Measurements from ENCODE around the gene B4GALT3.
A peak's percentile ranks its signal among the peaks of the same experiment; 100 is the strongest.

Gene B4GALT3

DNA sequence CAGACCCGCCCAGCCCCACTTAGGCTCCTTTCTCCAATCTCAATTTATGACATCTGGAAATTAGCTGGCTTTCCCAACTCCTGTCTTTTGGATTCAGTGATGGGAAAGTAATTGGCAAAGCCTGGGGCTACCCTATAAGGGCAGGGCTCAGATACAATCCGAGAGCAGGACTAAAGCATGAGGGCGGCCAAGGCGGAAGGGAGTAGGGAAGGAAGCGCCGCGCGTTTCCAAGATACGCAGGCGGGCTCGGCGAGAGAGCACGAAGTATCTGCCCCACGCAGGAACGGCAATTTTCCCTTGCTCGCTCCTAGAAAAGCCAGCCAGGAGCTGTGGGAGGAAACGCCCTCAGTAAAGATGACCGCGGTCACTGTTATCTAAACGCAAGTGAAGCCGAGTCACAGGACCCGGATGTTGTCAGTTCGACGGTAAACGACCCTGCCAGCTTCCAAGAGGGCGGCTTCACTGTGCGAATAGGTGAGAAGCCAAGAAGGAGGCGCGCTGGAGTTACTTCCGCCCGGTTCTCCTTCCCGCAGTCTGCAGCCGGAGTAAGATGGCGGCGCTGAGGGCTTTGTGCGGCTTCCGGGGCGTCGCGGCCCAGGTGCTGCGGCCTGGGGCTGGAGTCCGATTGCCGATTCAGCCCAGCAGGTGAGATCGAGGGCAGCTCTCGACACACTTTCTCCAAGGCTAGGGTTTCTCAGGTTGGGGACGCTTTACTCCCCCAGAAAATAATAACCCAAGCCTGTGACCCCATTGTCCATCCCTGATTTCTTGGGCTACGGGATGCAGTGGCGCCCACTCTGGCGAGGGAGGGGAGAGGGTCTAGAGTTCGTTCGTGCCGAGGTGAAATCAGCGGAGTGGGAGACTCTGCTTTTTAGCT lies 24.8 kb upstream of the B4GALT3 start, which contains the start of gene NDUFS2:
Gene NDUFS2 (plus strand): TSS at position 532 of the 877 bp plus-strand sequence. CDS start 19 bp downstream, at position 551.
- peak; percentile 99 for DNase-seq

DNA sequence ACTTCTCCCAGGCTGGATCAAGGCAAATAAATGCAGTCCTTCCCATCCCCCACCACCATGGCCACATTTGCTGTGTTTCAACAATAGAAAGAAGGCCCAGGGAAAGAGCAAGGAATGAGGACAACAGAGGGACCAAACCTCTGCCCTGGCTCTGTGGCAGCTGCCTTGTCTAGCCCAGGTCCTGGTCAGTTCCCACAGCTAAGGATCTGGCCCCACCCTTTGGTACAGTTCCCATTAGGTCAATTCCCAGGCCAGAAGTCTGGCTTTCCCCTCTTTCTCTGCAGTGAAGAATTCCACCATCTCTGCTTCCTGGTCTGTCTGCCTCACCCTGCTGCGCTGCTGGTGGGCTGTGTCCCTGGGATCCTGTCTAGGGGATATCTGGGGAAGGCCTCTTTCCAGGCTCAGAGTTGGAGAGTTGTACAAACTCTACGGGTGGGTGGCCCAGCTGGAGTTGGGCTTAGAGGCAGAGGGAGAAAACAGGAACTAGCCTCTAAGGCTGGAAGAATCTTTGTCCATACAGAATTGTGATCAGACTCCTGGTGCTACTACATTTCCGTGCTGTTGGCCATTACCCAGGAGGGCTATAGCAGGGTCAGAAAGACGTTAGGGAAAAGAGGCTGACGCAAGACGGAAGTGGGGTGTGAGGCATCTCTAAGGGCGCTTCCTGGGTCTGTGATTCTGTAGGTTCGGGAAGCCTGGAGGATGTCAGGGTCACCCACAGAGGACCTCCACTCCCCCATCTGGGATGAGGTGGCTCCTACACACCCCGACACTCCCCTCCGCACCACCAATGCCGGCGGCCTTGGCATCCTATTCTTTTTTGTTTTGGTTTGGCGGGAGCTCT lies 23.9 kb upstream of the B4GALT3 start:
- DNase-seq: peak; percentile 88

DNA sequence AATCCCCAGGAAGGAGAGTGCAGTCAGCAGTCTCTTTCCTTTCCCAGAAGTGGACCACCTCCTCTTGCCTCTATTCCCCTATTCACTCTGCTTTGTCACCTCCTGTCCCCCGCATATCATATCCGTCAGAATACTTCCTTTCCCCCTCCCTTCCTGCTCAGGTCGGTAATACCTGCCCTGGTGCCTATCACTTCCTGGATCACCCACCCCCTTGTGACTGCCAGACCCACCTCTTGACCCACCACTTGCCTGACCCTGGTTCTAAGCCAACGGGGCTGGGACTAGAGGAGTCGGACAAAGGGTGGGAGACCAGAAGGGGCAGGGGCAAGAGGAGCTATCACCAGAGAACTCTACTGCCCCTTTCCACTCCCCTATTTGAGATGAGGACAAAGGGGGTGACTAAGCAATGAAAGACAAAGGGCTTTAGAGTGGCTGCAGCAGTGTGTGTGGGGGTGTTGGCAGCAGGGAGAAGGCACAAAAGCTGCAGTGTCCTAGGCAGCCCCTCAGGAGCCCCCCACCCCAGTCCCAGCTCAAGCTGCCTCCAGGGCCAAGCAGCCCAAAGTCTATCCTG lies 23.2 kb upstream of the B4GALT3 start:
- DNase-seq: no peak

DNA sequence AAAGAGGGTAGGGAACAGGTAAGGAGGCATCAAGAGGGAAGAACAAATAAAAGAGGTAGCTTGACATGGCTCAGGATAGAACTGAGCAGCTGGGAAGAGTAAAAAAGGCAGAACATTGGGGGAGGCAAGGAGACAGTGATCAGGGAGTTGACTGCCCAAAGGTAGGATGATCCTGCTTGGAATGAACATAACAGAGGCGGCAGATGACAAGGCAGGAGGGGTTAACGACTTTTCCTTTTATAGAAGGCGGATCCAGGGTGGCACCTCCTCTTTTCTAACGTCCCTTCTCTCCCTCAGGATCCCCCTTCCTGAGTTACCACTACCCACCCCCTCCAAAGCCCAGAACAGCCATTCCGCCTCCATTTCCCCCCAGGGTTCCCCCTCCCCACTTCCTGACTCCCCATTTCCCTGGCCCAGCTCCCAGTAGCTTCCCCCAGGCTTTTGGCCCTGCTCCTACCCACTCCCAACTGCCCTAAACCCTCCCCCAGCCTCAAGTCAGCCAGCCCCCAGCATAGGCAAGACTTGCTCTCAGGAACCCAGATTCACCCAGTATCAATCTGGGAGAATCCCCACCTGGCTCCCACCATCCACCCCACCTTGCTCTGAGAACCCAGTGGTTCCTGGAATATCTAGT lies 22.3 kb upstream of the B4GALT3 start:
- DNase-seq: no peak

DNA sequence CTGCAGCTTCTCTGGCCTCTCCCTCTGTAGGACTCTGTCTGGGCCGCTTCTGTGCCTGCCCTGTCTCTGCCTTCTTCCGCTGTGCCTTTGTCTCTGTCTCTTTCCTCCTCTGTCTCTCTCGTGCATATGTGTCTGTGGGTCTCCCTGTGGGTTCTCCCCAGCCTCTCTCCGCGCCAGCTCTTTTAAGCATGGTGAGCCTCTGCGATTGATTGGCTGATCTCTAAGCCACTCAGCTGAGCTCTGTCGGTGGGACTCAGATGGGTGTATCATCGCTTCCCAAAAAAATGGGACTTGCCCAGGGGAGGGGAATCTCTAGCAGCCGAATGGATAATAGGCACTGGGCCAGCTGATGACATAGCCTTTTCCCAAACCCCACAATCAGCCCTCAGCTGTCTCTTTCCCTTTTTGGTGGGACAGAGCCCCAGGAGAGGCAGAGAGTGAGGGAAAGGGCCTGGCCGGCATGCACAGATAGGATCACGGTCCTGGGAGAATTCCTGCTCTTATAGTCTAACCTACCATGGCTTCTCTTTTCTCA lies 21.7 kb upstream of the B4GALT3 start, which contains the start of gene ADAMTS4:
Gene ADAMTS4 (minus strand): TSS at position 158 of the 535 bp plus-strand sequence. CDS start 427 bp downstream, outside the sequence.
- DNase-seq: peak; percentile 94

DNA sequence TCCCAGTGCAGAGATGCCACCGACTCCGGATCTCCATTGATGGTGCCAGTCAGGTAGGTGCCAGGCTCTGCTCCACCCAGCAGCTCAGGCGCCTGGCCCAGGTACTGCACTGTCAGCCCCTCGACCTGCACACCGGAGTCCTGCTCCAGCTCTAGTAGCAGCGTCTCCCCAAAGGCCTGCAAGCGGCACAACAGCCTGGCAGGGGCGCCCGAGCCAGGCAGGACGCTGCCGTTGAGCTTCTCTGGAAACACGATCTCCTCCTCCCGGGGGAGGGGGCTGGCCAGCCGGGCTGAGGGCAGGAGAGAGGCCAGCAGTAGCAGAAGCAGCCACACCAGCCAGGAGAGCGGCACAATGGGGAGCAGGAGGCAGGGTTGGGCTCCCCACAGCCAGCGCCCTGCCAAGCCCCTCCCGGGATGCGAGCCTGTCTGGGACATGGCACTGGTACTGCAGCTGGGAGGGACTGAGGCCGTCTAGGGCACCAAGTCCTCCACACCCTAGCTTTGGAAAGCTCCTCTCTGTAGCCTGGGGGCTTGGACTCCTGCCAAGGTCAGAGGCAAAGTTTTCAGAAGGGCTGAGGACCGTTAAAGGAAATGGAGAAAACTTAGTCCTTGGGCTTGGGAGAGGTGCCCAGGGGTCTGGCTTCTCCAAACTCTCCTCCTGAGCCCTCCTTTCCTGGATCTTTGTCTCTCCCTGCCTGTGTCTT lies 21.0 kb upstream of the B4GALT3 start:
- peak; percentile 73 for DNase-seq

DNA sequence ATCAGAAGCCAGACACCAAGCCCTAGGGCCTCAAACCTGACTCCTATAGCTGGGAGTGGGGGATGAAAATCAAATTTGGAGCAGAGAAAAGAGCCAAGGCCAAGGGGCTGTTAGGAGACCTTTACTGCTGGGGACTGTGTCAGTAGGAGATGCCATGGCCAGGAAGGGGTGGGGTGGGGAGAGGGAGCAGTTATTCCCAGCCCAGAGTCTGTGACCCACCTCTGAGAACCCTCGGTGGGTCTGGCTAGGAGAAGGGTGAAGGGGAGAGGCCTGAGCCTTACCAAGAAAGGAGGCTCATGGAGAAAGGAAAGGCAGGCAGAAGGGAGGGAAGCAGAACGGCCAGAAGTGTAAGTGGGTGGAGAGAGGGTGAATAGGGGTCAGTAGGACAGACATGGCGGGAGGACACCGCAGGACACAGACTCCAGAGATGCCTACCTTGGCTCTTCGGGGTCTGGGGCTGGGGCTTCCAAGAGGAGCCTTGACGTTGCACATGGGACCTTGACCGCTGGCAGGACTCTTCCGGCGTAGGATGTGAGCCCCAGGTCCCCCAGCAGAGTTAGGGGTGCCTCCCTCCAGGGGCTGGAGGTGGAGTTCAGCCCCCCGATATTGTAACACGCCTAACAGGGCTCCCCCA lies 20.4 kb upstream of the B4GALT3 start:
- no peak for DNase-seq

DNA sequence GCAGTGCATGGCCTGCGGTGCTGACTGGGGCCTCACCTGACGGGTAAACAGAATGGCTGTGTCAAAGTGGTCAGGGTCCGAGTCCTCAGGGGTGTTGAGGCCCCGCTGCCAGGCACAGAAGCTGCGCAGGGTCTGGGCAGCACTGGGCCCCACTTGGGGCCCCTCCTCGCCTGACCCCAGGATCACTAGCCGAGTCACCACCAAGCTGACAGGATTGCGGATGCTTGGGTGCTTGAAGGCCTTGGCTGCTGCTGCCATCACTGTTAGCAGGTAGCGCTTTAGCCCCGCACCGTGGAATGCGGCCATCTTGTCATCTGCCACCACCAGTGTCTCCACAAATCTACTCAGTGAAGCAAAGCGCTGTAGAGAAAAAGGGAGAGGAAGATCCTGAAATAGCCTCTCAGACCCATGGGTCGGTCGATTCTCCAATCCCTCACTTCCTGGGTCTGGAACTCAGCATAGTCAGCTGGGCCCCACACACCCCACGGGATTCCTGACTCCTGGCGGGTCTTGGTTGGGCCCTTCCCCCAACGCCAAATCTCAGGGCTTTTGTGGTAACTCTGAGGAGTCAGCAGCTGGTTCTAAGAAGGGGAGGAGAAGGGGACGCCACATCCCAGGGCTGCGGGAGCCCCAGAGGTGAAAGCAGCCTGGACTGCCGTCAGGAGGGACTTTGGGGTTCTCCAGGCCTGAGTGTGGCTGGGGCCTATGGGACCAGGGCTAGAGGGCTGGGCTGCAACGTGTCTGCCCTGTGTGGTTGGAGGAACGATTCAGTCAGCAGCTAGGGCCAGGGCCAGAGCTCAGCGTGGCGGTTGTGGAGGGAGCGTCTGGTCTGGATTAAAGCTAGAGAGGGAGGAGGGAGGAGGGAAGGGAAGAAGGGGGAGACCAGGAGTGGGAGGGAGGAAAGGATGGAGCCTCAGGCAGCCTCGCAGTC lies 19.5 kb upstream of the B4GALT3 start:
- peak; percentile 80 for DNase-seq

DNA sequence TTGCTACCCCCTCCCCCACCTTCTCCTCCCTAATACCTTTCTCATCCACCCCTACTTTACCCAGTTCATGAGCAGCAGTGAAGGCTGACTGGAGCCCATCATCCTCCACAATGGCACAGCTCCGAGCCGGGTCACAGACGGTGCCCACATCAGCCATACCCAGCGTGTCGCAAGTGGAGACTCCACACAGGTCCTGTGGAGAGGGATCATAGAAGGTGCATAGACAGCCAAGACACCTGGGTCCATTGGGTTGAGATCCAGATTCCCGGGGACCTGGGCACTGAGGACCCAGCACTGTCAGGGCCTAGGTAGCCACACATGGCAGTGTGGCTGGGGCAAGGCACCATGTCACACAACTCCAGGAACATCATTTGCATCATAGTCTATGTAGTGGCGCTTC lies 18.8 kb upstream of the B4GALT3 start:
- DNase-seq: no peak

DNA sequence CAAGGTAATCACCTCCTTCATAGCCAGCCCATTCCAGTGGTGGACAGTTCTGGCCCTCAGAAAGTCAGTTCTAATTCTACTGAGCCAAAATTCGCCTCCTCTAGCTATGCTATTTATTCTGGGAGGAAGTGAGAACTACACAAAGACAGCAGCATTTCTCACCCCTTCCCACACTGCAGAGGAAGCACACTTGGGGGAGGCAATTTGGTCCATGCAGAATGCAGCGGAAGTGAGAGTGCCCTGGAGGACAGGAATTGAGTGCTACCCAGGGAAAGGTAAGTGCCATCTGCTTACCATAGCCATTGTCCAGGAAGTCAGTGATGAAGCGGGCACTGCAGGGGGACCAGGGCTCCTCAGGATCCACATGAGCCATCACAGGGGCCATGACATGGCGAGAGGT lies 17.9 kb upstream of the B4GALT3 start:
- DNase-seq: no peak

DNA sequence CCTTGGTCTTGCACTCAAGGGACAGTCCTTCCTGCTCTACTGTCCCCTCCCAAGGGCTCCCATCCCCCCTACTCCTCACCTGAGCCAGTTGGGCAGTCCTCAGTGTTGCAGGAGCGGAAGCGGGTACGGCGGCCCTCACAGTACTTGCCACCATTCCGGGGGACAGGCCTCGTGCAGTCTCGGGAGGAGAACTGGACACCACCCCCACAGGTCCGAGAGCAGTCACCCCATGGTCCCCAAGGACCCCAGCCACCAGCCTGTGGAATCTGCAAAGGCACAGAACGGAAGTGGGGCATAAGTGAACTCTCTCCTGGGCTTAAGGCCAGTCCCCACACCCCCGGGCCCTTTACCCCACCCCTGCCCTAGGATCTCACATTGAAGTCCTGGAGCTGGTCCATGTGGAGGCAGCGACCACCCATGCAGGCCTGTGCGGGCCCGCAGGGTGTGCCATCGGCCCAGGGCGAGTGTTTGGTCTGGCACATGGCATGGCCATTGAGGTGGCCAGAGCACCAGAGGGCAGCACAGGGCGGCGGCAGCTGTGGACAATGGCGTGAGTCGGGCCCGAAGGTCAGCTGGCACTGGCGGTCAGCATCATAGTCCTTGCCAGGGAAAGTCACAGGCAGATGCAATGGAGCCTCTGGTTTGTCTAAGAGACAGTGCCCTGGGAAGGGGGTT lies 16.4 kb upstream of the B4GALT3 start:
- DNase-seq: no peak

DNA sequence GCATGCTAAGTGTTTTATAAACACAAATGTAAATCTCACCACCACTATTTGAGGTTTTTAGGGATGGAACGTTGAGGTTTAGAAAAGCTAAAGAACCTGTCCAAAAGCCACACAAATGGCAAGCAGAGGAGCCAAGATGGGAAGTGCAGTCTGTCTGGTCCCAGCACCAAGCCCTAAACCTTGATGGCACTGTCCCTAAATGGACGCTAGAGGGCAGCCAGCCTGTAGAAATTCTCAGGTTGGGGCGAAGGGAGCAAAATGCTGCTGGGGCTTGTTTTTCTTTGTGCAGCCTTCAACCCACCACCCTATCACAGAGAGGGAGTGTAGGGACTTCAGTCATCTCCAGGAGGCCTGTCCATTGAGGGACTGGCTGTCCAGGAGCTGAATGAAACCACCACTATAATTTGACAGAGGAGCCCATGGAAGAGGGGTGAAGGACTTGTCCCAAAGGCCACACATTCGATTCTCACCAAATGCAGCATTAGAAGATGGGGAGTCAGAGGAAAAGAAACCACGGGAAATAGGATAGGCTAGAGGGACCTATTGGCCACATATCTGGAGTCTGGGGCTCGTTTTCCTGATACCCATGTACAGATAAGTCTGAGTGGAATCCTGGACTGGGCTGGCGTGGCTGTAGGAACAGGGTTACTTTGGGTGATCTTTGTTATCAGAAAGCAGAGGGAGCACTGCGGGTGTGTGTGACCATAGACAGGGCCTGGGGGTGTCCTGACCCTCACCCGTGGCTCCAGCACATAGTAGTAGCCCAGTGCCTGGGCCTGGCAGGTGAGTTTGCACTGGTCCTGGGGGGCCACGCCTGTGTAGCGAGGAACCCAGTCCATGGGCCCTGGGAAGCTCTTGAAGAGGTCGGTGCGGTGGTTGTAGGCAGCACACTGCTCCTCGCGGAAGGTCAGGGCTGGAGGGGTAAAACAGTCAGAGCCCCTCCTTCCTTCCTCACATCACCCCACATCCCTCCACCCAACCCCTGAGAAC lies 15.5 kb upstream of the B4GALT3 start:
- peak; percentile 68 for DNase-seq

DNA sequence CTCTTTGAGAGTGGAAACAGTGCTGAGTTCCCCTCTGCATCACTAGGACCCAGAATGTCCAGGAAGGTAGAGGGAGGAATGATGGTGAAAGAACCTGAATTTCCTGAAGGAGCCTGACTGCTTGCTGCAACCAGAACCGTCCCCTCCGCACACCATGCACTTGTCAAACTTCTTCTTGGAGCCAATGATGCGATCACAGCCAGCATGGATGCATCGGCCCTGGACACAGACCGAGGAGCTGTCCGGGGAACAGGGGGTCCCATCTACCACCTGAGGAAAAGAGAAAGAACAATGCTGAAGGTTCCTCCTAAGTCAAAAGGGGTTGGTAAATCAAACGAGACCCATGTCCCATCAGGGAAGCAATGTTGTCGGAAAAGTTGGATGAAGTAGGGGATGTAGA lies 14.7 kb upstream of the B4GALT3 start:
- DNase-seq: no peak

DNA sequence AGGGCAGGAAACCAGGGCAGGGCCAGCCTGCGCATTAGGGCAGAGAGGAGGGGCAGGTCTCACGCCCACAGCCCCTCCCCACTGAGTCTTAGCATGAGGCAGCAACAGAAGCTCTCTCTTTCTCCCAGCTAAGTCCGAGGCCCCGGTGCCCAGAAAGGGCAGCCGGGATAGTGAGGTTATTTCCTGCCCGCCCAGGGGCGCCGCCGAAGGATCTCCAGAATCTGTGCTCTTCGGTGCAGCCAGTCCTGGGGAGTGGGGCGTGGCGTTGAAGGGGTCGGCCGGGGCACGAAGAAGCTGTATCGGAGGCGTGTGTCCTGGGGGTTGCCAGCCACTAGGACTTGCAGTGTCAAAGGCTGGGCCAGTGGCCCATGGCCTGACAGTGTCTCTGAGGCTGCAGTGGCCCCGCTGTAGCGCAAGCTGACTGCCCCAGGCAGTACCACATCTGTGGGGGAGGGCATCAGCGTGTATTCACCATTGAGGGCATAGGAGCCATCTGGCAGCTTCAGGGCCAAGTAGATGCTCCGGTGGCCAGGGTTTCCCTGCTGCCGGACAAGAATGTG lies 13.7 kb upstream of the B4GALT3 start:
- DNase-seq: no peak

DNA sequence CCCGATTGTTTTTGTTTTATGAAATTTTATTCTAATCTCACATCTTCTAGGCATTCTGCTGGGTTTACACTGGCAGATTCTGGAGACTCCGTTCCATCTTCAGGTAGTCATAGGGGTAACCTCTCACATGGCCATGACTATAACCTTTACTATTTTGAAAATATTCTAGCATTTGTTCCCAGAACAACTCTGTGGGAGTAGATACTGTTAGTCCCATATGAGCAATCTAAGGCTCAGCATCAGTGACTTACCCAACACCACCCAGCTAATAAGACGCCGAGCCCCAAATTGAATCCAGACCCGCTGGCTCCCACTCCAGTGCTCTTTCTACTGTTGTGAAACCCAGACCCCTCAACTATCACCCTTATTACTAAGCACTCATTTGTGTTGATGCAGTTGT lies 11.7 kb upstream of the B4GALT3 start:
- no peak for DNase-seq

DNA sequence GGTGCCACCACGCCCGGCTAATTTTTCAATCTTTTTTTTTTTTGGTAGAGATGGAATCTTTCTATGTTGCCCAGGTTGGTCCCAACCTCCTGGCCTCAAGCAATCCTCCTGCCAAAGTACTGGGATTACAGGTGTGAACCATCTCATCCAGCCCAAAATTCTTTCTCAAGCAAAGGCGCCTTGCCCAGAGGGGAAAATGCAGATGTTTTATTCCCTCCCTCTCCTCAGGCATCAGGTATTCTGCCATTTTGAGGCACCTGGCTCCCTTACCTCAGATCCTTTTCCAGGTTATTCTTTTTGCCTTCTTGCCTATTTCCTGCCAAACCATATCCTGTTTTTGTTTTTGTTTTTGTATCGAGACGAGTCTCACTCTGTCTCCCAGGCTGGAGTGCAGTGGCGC lies 11.1 kb upstream of the B4GALT3 start:
- DNase-seq: no peak

DNA sequence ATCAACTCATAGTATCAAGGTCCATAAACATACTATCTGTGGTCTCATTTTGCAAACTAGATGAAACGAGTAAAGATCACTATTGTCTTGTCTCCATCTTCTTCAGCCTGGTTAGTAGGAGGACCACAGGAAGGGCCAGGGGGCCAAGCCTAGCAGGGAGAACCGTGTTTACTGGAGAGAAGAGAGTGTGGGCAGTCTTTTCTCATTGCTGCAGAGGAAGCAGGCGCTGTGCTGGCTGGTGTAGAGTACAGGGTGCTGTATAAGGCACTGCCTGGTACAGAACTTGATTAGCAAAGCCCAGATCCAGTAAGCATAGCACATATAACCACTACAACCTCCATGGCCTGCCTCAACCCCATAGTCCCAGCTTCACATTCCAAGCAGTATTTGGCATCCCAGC lies 10.0 kb upstream of the B4GALT3 start:
- no peak for DNase-seq

DNA sequence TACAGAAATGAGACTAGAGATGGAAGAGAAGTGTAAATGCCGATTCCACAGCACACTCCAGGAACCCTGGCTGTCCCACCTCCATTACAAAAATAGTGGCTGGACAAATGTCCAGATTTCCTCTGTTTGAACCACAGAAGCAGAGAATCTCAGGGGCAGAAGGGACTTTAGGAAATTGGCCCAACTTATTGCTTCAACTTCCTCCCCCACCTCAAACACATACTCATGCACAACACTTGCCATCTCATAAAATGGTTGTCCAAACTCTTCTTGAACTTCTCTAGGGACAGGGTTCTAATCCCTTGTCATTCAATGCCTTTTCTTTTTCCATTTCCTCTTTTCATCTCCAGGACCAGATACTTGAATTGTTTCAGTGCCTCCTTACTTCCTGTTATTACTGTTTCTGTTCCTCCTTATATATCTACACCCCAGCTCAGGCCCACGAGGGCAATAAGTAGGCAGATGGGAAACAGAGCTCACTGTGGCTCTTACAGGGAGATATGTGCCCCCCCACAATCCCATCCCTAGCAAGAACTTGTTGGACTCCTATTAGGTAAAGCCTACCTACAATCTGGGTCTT lies 8.5 kb upstream of the B4GALT3 start:
- no peak for DNase-seq
